NCI-H748 (cell line): Measurements from ENCODE around the gene TBRG4.

ENCODE experiments used
- DNase-seq: peaks from one replicate; lab custom pipeline; 2025; ENCODE audit not compliant: unreplicated experiment; lab: John Stamatoyannopoulos, UW

TBRG4 gene

DNA sequence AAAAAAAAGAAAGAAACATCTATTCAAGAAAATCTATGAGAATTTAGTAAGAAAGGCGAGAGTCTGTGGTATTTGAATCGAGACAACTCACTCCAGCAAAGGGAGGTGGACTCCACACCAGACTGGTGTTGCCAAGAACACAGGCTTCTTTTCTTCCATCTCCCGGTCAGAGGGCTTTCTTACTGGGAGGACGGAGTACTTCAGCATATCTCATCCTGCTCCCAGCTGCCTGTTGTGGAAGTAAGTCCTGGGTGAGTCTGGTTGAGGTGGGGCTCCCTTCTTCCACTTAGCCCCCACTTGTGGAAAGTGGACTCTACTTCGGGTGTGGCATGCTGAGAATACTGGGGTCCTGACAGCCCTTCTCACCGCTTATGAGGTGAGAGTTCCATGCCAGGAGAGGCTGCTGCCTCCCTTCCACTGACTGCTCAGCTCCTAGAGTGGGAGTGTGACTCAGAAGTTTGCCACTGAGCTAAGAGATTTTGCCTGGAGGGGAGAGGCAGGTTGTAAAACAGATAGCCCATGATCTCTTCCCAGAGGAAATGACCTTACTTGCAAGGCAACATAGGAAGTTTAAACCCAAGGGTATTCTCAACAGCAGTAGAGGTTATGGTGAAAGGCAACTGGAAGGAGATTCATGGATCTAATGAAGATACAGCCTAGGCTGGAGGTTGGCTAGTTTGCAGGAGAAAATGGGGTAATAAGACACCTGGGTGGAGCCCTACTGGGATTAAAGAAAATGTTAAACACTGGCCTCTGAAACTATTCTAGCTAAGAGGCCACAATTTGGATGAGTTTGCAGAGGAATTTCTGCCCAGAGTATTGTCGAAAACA, 19.2 kb downstream of the TBRG4 start:
- DNase-seq = no peak

DNA sequence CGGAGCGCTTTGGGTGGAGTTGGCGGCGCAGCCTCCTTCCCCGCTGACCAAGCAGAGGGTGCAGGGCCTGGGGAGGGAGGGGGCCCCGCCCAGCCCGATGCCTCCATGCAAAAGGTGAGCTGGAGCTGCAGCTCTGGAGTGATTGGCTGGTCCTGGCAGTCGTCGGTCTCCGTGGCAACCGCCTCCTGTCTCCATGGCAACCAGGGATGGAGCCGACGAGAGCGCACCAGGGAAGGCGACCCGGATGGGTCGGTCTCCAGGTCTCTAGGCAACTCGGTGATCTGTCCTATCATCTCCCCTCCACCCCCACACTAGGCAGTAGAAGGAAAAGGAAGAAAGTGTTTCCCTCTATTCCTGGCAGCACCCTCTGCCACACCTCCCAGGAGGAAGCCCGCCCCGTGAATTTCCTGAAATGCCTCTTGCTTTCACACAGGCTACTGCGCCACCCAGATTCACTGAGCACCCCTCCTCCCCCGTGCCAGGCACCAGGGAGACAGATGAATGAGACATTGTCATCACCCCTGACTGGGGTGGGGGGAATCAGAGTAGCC, 22.1 kb downstream of the TBRG4 start:
- peak; percentile 99 for DNase-seq

DNA sequence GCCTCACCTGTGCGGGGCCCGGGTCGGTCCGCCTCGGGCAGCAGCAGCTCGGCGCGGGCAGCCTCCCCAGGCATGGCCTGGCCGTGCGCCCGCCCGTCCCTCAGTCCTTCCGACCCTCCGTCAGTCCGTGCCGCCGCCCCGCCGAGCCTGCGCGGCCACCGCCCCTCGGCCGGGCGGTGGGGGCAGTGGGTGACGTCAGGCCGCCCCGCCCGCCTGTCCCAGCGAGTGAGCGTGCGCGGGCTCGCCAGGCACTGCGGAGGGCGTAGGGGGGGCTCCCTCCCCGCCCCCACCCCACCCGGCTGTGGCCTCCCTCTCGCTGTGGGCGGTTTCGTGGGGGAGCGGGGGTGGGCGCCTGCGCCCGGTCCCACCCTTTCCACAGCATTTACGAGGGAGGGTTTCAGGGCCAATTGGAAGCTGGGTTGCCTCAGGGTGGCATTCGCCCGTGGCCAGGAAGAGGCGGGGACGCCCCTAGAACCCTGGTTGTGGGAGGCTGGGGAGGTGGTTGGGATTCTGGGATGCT, 22.6 kb downstream of the TBRG4 start, which contains the start of gene NACAD:
Gene NACAD, minus strand, starts transcription at position 149 of the 520 bp plus-strand sequence. Its CDS starts 75 bp downstream, at position 74.
- no peak for DNase-seq

DNA sequence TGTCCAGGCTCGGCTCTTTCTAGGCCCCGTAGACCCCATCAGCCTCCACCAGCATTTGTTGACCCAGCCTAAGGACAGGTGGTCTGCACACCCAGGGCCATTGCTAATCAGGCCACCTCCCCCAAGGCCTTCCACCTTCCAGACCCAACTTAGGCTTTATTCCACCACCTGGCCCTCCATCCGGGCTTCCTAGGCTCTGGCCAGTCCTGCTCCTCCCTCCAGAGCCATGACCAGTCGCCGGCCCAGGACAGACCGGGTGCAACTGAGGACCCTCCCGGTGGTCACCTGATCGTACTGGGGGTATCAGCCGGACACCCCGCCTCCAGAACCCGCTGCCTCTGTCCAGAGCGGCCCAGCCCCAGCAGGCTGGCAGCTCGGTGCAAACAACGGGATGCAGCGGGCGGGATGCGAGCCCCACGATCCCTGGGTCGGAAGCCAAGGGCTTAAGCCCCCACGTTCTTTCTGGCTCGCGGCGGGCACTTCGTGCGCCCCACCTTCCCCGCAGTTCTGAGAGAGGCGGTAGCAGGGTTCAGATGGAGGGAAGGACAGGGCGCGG, 23.3 kb downstream of the TBRG4 start:
- DNase-seq = peak; percentile 54

DNA sequence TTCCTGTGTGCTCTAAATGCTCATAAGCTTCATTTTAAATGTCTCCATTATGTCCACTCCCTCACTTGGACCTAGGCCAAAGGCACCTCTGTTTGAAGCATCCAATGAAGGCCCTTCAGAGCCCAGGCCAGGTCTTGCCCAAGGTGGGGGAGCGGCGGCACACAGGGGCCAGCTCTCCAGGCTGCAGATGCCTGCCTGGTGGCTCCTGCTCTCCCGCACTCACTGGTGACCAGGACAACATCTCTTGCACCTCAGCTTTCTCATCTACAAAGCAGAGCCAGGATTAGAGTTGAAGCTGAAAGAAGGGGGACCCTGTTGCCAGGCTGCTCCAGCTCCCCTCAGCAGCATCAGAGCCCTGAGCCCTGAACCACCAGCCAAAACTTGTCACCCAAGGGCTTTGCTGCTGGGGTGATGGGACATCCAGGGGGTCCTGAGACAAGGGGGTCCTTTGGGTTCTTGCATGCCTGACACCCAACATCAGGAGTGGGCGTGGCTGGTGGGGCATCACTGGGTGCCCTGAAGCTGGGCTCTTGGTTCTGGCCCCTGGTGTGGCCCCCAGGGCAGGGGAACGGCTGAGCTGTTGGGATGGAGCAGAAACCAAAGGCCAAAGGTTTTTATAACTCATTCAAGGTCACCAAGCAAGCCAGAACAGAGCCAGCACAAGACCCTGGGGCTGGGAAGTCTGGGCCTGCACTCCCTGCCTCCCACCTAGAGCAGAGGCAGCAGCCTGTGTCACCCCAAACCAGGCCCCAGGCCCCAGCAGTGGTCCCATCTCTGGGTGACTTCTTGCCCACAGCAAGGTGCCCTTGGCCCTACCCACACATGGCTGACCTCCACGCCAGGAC, 24.0 kb downstream of the TBRG4 start:
- no peak for DNase-seq

DNA sequence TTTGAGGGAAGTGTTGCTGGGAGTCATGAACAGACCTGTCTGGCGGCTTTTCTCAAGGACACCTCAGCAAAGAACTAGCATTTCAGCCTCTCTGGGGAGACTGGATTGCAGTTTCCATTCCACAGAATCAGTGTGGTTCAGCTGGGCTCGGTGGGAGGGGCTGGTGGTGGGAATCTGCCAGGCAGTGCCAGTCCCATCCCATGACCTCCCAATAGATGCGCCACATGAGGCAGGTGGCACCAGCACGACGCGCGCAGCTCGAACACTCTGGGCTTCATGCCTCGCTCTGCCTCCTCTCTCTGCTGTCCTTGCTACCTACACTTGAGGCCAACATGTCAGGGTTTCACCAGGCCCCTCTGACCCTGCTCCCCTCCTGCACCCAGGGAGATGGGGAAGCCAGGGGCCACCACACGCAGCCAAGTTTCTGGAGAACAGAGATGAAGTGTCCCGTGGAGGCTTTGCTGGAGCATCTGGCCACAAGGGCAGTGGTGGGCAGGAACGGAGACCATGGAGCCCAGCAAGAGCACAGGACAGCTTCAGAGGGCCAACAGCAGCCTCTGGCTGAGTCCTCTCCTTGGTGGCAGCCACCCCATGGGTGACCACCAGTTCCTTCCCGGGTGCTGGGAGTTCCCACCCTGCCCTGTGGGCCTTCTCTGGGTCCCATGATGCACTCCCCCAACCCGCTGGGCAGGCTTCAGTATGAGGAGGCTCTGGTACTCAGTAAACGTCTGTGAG, 25.0 kb downstream of the TBRG4 start:
- no peak for DNase-seq

DNA sequence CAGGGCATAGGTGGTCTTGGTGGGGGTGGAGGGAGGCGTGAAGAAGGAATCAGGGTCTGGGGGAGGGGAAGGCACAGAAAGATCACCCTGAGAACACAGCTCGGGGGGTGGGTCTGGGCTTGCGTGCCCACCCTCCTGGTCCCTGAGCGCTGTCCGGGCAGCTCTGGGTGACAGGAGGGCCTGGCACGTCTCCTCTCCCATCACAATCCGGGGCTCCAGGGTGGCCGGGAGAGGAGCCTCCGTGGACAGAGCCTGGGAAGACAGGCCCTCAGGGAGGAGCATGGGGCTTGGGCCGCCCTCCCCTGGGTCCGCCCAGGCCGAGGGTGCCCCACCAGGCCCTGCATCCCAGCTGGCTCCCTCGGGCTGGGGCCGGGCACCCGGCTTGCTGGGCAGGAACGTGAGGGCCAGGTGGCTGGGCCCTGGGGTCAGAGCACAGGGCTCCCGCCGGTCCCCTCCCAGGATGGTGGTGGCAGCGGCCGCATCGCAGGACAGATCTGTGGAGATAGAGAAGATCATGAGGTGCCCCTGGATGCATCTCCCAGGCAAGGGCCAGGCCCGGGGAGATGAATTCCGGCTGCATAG, 25.8 kb downstream of the TBRG4 start:
- DNase-seq = no peak

DNA sequence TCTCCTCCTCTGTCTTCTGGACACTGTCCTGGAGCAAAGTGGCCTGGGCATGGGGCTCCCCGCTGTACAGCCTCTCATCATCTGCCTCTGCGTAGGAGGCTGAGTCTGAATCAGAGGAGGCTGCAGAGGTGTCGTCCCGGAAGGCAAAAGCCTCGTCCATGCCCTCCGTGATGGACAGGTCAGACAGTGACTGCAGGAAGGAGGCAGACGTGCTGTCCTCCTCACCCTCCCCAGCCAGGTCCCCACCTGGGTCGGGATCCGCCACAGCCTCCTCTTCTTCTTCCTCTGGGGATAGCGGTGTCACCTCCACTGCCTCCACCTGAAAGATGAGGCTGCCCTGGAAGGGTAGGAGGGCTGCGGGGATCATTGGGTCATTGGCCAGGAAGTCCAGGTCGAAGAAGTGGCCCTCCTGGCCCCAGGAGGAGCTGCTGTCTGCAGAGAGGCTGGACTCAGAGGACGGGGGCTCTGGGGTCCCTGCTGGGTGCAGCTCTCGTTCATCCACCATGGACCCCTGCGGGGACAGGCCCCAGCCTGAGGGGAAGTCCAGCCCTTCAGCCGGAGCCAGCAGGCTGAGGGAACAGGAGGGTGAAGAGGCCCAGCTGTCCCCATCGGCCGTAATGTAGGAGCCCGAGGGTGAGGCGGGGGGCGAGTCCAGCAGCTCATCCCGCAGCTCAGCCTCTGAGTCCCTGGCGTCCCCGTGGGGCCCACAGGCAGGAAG, 26.4 kb downstream of the TBRG4 start:
- no peak for DNase-seq

DNA sequence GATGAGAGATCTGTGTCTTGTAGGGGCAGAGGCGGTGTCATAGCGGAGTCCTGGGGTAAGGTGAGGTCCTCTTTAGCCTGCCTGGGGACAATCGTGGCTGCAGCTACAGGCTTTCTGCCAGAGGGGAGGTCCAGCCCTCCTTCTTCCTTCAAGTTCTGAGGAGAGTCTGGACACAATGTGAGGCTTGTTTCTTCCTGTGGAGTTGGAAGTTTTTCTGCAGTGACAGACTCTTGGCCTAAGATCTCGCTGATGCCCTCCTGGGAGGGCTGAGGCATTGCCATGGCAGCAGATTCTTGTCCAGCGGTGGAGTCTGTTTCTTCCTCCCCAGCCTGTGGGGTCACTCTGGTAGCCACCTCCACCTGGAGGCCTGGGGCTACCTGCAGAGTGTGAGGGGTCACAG, 27.2 kb downstream of the TBRG4 start:
- DNase-seq = no peak

DNA sequence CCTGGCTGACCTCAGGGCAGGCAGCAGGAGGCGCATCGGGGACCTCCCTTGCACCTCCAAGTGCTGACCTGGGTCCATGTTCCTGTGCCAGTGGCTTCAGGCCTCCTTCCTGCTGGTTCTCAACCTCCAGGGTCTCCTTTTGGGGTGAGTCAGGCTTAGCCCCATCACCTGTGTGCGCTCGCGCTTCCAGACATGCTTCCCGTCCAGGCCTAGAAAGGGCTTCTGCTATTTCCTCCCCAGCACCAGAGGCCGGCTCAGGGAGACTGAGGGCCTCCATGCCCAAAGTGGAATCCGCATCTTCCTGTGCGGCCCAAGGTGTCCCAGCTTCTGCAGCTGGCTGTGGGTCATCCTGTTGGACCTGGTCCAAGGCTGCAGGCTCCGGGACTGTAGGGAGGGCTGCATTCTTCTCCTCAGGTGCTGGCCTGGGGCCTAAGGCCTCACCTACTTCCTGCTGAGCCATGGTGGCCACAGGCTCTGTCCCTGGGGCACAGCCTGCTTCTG, 28.6 kb downstream of the TBRG4 start:
- DNase-seq = no peak

DNA sequence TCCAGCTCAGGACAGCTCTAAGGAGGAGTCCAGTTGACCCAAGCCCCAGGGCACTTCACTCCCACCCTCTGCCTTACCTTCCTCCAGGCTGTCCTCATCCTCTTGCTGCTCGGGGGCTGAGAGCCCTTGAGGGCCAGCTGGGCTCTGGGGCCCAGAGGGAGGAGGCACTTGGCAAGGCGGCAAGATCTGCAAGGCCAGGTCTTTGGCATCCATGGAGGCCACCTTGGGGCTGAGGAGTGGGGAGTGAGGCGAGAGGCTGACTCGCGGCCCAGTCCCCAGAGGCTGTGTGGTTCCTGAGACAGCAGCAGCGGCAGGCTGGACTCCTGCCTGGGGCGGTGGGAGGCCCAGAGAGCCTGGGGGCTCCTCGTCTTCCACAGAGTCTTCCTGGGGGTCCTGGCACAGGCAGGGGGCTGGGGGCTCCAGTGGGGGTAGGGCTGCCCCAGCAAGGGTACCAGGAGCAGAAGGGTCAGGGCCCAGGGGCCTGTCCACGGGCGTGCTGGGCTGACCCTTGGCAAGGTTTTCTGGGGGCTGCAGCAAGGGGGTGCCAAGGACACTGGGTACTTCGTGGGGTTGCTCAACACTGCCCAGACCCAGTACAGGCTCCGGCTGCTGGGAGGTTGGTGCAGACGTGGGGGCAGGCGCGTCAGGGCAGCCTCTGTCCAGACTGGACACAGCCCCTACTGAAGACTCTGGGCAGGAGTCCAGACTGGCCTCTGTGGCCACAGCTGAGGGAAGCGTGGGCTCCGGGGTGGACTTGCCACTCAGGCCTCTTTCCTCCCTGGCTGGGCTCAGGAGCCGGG, 29.3 kb downstream of the TBRG4 start:
- DNase-seq = no peak

DNA sequence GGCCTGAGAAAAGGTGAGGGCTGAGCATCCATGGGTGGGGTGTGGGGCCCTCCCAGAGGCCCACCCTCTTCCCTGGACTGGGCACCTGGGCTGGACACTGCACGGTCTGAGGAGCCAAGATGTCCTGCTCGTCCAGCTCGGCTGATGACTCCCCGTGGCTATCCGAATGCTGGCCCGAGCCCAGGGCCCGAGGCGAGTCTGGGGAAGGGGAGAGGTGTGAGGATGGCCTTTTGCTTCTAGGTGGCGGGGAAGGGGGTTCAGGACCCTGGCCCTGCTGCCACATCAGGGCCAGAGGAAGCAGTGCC, 29.9 kb downstream of the TBRG4 start:
- no peak for DNase-seq

DNA sequence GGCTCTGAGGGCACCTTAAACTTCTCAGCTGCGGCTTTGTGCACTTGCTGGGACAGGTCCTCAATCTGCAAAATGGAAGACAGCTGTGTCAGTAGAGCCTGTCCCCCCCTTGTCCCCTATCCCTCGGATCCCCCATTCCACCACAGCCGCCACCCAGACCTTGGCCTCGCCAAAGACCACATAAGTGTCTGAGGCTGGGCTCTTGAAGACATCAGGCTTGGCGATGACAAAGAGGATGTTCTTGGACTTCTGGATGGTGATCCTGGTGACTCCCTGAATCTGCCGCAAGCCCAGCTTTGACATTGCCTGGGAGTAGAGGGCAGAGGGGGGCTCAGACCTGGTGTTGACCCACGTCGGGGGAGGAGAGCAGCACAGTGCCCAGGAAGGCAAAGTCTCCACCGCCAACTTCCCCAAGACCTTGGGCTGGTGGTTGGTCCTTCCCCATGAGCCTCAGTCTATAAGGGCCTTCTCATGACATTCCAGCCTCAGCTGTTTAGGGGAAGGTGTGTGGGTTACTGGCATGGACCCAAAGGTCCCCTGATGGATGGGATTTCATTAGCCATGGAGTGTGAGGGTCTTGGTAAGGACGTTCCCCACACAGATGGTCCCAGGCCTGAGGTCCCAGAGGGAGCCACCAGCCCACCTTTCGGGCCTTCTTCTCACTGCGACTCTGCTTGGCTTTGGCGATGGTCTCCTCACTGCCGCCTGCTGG, 30.4 kb downstream of the TBRG4 start:
- DNase-seq = no peak

DNA sequence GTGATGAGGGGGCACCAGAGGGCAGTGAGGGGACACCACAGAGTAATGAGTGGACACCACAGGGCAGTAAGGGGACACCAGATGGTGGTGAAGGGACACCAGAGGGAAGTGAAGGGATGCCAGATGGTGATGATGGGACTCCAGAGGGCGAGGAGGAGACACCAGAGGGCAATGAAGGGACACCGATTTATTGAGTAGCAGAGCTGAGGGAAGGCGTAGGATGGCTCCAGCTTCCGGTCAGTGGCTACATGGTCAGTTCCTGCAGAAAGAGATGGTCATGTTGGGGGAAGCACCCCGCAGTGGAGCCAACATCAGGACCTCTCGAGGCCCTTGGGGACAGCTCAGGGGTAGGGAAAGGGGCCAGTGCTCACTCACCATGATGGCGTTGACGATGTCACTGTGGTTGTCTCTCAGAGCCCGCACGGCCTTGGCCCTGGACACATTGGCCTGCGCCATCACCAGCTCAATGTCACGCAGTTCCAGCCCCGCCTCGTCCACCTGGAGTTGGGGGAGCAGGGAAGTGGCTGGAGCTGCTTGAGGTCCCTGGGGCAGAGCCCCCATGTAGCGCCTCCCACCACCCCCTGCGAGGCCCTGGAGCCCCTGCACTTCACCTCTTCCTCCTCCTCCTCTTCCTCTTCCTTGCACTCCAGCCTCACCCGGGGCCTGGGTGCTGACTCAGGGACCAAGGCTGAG, 31.1 kb downstream of the TBRG4 start:
- no peak for DNase-seq

DNA sequence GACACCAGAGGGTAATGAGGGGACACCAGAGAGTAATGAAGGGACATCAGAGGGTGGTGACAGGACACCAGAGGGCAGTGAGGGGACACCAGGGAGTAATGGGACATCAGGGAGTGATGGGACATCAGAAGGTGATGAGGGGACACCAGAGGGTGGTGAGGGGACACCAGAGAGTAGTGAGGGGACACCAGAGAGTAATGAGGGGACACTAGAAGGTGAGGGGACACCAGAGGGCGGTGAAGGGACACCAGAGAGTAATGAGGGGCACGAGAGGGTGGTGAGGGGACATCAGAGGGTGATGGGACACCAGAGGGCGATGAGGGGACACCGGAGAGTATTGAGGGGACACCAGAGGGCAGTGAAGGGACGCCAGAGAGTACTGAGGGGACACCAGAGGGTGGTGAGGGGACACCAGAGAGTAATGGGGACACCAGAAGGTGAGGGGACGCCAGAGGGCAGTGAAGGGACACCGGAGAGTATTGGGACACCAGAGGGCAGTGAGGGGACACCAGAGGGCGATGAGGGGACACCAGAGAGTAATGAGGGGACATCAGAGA, 33.3 kb downstream of the TBRG4 start:
- DNase-seq = no peak

DNA sequence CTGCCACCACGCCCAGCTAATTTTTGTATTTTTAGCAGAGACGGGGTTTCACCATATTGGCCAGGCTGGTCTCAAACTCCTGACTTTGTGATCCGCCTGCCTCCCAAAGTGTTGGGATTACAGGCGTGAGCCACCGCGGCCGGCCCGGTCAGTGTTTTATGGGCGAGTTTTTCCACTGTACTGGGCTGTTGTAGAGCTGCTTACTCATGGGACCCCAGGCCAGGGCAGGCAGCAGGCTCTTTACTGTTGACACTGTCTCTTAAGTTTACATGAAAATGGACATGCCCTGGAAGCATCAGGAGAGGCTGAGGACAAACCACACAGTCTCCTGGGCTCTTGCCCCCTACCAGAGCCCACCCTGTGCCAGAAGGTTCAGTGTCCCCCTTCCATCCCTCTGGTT, 33.9 kb downstream of the TBRG4 start:
- DNase-seq = no peak

DNA sequence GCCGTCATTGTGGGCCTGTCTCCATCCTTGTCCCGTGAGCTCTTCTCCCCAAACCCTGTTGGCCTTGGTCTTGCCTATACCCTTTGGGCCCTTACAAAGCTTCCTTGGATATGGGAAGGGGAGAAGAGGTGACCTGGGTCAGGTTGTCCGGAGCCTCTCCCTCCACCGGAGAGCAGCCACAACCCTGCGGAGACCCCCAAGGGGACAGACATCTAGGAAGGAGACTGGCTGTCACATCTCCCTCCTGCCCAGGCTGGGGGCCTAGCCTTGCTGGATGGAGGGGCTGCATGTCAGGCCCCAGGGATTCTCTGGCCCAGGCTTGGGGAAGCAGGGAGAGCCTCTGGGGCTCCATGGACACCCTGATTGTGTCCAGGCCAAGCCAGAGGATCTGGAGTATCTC, 34.6 kb downstream of the TBRG4 start:
- no peak for DNase-seq
